ENCODE measurements around the gene LAMB2. TPM values are rescaled to one million over a fixed set of nuclear protein-coding genes. Genes with fewer than 3 reads are reported as not detected.
A peak's percentile ranks its signal among the peaks of the same experiment; 100 is the strongest.

Gene LAMB2
- total RNA-seq (2014; rRNA removed; shearing (Covaris generic)): 30.2 and 40.1 TPM in 2 replicates

GRCh38 chr3:49132437-49133225 is at the start of gene LAMB2:
Gene LAMB2 (minus strand): TSS chr3:49133050. CDS start chr3:49132867, 183 bp downstream.
- peak; percentile 70 for DNase-seq (ENCODE audit: low read depth)

- DNase-seq (ENCODE audit: low read depth): no peak
These were observed 48.5 kb upstream of the LAMB2 start for GRCh38 chr3:49181351-49181750.

- DNase-seq (ENCODE audit: low read depth): no peak
These were observed 47.3 kb upstream of the LAMB2 start for GRCh38 chr3:49180116-49180515.

DNA sequence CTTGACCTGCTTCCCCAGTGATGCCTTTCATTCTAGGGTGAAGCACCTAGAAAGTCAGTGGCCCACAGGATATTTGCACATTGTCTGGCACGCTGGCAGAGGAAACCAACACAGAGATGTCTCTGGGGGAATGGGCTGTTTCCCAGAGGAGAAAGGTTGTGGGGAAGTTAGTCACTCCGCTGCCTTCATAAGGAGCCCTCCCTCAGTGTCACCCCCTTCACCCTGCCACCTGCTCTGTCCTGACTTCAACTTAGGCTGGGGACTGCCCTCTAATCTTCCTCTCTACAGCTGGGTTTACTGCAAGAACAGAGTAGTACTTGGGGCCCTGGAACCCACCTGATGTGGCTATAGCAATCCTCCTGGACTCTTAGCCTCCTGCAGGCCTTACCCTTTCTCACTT is 44.2 kb upstream of the LAMB2 start:
- DNase-seq (ENCODE audit: low read depth): no peak

DNA sequence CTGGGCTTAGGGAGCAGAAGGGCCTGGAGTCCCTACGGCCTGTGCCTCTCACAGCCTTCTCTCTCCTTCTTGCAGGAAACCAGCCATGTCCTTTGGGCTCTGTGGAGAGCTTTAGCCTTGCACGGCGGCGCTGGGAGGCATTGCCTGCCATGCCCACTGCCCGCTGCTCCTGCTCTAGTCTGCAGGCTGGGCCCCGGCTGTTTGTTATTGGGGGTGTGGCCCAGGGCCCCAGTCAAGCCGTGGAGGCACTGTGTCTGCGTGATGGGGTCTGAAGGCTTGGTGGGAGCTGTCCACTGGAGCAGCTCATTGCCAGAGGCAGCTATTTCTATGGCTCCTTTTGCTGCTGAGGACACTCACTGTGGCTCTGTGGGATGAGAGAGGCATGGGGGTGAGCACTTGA is 42.7 kb upstream of the LAMB2 start:
- DNase-seq (ENCODE audit: low read depth): no peak

DNA sequence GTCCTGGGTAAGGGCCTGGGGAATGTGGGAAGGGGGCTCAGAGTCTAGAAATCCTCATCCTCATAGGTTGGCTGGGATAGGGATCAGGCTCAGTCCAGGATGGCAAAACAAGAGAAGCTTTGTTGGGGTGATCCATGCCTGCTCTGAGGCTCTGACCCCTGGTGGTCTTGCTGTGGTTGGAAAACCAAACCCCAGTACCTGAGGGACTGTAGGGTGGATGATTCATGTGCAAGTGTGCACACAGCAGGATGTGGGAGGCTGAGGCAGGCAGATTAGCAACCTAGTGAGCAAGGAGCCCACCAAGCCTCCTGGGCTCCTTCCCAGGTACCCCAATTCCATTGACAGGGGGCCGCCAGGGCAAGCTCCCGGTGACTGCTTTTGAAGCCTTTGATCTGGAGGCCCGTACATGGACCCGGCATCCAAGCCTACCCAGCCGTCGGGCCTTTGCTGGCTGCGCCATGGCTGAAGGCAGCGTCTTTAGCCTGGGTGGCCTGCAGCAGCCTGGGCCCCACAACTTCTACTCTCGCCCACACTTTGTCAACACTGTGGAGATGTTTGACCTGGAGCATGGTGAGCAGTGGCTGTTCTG is 41.6 kb upstream of the LAMB2 start:
- no peak for DNase-seq (ENCODE audit: low read depth)

DNA sequence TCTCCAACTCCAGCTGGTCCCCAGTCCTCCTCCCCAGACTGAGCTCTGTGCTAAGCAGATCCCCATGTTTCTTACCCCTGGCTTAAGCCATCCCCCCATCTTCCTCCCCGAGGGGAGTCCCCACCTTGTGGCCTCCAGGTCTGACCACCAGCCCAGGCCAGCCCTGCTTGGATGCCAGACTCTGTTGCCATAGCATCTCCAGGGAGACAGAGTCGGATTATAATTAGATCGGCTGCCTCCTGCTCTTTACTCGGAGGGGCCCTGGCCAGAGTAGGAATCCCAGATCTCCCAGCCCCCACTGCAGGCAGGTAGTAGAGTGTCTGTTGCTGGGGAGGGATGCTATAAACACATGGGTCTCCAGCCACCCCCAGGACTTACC is 40.9 kb upstream of the LAMB2 start:
- DNase-seq (ENCODE audit: low read depth): no peak

DNA sequence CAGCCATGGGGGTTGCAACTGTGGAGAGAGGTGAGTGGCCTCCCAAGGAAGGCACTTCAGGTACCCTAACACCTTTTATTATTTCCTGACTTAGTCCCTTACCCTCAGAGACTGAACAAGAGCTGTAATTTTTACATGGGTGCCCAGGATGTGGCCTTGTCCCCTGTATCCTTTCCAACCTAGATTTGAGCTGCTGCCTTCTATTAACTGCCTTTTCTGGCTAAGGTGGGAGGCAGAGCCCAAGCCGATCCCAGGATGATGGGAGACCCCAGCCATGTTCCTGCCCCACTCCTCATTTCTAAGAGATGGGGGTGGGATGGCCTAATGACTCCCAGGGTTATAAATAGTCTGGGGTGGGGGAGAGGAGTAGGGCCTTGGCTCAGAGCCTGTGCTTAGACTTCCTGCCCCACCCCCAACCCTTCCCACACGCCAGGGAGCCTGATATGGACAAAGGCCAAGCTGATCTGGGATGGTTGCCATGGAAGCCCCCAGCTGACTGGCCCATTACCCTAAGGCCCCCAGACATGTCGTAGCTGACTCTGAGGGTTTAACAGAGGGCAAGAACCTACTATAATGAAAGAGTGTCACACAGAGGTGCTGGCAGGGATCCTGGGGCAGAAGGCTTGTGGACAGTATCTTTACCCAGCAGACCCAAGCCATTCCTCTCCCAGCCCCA is 40.4 kb upstream of the LAMB2 start:
- peak; percentile 23 for DNase-seq (ENCODE audit: low read depth)

- no peak for DNase-seq (ENCODE audit: low read depth)
These were observed 39.7 kb upstream of the LAMB2 start for GRCh38 chr3:49172551-49173041.

- no peak for DNase-seq (ENCODE audit: low read depth)
These were observed 39.1 kb upstream of the LAMB2 start for GRCh38 chr3:49171775-49172500.

DNA sequence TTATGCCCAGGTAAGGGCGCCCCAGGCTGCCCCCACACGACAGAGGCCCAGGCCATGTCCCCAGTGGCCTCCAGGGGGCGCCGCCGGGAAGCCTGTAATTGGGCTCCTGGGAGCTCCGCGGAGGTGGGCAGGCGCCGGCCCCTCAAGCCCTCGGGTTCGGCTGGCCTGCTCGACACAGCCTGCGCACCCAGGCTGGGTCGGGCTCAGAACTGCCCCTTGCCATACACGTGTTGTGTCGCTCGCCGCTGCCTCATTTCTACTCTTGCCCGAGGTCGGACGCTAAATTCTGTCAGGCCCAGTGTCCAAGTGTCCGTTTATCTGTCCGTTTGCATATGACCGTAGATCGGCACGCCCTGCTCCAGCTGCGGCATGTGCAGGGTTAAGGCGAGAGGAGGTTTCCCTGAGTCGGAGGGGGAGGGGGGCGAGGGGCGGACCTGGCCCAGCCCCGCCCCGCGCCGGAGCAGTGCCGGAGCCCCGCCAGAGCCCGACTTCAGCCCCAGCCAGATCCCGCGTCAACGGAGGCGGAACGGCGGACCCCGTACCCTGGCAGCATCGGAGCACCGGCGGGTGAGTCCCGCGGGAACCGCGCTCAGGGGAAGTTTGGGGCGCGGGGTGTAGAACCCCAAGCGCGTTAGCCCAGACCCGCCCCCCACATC is 38.4 kb upstream of the LAMB2 start, which contains the start of gene KLHDC8B:
TSS of gene KLHDC8B (plus strand) at position 480 of the 656 bp plus-strand sequence. CDS start 1,172 bp downstream, outside the sequence.
- peak; percentile 71 for DNase-seq (ENCODE audit: low read depth)

DNA sequence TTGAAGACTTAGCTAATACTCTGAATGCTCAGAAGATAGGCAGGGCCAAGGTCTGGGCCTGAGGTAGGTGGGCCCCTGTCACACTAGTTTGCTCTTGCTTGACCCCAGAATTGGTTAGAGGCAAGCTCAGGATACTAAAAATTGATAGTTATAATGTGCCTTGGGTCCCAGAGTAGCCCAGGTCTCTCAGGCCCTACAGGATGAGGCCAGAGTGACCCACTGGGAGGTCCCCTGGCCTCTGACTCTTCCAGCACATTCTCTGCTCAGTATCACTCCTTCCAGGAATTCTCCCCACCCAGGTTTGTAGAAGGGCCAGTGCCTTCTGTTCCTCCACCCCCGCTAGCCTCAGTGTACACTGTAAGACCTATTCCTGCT is 37.9 kb upstream of the LAMB2 start:
- no peak for DNase-seq (ENCODE audit: low read depth)

DNA sequence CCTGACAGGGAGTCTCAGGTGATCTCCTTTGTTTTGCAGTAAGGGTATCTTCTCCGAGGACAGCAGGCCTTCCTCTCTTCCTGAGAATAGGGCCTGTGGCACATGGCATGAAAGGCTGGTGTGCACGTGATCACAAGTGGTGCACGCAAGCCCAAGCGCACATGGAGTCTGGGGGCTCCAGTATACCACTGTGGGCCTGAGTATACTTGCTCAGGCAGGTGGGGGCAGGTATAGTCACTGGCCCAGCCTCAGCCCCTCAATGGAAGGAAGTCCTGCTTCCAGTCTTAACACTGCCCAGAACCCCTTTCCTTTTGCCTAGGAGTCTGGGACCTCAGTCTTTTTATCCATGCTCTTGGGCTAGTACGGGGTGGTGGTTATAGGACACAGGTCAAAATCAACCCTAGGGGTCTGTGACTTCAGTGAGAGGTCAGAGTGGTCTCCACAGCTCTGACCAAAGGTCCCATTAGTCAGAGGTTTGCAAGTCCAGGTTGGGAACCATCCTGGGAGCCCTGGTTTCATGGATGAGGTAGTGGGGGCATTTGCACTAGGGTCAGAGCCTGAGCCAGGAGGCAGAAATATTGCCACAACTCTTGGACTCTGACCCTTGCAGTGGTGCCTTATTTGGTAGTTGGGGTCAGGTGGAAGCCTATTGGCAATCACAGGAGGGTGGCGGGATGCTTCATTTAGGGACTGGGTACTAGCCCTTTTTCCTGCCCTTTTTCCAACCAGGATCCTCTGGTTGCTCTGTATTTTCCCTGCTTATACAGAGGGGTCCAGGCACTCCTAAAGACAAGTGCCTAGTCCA is 34.1 kb upstream of the LAMB2 start:
- no peak for DNase-seq (ENCODE audit: low read depth)

GRCh38 chr3:49165771-49166751 is 33.2 kb upstream of the LAMB2 start, which contains the start of gene CCDC71:
Gene CCDC71 (minus strand): TSS chr3:49166331. CDS start chr3:49164208, 2,123 bp downstream.
- DNase-seq (ENCODE audit: low read depth): peak; percentile 71

DNA sequence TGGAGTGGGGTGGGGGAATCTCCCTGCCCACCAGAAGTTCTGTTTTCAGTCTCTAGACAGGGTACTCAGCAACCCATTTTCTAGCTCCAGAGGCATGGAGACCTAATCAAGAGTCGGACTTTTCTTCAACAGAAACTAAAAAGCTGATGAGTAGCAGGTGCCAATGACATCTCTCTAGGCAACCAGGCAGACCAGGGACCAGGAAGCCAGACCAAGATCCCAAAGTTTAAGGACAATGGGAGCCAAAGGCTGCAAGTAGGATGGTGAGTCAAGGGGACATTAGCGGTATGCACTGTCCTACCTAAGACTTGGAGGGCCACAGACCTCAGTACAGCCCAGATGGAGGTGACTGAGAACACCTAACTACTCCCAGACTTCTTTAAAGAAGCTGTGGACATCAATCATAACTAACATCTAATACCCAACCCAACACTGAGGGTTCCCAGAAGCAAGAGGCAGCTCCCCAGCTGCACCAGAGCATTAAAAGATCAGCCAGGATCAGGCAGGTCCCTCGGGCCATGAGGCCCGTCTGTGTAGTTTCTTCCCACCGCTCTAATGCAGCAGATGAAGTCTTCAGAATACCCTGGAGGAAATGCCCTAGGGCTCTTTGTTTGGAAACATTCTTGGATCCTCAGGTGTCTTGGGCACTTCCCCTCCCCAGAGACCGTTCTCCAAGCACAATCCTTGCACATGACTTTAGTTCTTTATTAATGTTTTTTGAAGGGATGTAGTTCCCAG is 32.3 kb upstream of the LAMB2 start:
- DNase-seq (ENCODE audit: low read depth): no peak

GRCh38 chr3:49163609-49164008 is 30.8 kb upstream of the LAMB2 start:
- DNase-seq (ENCODE audit: low read depth): no peak

GRCh38 chr3:49162751-49163419 is 30.0 kb upstream of the LAMB2 start:
- no peak for DNase-seq (ENCODE audit: low read depth)
